Activated CD4-positive, alpha-beta T cell treated with anti-CD3 and anti-CD28 coated beads for 4 hours (primary cell): ENCODE data around the gene CHST8.
"Not testable (repeated sequence)": the region's sequence is repeated elsewhere in the genome, so short reads cannot be mapped to it uniquely, and the experiment has no call there.

Experiments used
- DNase-seq, 2 donors: peaks; one replicate each; pipeline ENCODE4 v3.0.0-alpha.2; 2020

Gene CHST8

DNA sequence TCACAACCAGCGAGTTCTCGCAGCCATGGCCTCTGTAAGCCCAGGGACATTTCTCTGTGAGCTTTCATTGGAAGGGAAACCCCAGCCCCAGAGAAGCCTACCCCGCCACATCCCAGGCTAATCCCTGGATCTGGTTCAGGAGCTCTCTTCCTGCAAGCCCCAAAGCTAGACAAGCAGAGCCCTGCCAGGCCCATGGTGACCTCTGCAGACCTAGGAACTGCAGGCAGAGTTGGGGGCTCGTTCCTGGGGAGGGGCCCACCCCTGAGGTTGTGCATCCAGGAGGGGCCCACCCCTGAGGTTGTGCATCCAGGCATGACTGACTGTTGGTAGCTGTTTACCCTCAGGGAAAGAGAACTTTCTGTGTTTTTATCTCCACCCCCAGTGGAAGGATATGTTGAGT lies 196.7 kb downstream of the CHST8 start:
- no peak for DNase-seq

DNA sequence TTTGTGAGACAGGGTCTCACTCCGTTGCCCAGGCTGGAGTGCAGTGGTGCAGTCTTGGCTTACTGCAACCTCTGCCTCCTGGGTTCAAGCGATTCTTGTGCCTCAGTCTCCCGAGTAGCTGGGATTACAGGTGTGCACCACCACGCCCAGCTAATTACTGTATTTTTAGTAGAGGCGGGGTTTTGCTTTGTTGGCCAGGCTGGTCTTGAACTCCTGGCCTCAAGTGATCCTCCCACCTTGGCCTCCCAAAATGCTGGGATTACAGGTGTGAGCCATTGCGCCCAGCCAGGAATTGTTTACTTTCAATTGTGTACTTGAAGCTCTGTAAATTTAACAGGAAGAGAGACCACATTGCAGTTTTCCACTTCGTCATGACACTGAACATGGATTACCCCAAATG lies 197.3 kb downstream of the CHST8 start:
- not testable (repeated sequence) for DNase-seq

- DNase-seq: no peak
These were observed 197.7 kb downstream of the CHST8 start for GRCh38 chr19:33819506-33819879.

DNA sequence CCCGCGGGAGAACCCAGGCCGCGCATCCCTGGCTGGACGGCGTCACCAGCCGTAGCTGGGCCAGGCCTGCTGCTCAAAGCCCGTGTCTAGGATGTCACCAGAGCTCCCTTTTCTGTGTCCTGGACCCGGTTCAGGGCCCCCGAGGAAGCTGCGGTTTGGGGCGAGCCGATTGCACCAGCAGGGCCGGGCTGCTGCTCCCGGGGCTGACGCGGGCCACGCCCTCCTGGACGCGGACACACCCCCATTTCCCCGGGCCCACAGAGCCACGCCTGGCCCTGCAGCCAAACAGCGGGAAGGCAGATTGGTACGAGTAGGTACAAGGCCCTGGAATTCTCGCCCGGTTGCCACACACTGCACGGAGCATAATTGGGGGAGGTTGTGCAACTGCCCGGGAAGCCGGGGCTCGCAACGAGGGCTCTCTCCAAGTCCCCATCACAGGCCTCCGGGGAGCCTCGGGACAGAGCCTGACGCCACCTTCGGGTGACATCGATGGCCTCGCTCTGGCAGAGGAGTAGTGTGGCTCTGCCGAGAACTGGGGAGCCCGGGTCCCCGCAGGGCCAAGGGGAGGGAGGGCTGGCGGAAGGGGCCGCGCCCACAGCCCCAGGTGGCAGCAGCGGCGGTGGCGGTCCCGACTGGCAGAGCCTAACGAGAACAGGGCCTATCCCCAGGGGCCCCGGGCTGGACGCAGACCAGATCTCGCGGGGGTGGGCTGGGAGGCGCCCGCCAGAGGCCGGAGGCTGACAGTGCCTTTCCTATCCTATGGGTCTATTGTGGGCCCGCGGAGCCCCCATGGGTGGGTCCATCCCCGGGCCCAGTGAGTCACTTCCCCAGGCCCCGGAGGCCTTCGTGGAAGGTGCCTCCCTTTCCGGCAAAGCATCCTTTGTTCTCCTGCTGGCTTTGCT lies 198.4 kb downstream of the CHST8 start:
- peak; percentile 39 to 41 for DNase-seq

- DNase-seq: no peak
These were observed 200.1 kb downstream of the CHST8 start for GRCh38 chr19:33821871-33822270.
